HG03457 (cell line): ENCODE measurements around the gene SLC25A22.

Source experiments
- ATAC-seq: cut with Tn5 transposase; IDR thresholded peaks from one replicate; pipeline ENCODE4 v1.9.1; 2021; ENCODE audit warnings: moderate number of reproducible peaks; ENCODE audit not compliant: unreplicated experiment

Gene SLC25A22

DNA sequence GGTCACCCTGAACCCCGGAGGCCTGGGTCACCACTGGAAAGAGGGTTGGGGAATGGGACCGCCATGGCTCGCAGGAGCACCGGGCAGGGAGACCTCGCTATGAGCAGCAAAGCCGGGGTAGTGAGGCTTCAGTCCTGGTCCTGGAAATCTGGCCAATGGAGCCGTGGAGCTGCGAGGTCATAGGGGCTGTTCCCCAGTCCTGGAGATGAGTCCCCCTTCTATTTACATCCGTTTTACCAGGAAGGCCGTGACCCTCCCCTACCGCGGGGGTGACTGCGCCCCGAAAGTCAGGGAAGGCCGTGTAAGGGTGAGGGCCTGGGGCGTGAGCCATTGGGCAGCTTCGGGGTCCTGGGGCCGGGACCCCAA is 6.5 kb upstream of the SLC25A22 start:
- ATAC-seq: no peak

DNA sequence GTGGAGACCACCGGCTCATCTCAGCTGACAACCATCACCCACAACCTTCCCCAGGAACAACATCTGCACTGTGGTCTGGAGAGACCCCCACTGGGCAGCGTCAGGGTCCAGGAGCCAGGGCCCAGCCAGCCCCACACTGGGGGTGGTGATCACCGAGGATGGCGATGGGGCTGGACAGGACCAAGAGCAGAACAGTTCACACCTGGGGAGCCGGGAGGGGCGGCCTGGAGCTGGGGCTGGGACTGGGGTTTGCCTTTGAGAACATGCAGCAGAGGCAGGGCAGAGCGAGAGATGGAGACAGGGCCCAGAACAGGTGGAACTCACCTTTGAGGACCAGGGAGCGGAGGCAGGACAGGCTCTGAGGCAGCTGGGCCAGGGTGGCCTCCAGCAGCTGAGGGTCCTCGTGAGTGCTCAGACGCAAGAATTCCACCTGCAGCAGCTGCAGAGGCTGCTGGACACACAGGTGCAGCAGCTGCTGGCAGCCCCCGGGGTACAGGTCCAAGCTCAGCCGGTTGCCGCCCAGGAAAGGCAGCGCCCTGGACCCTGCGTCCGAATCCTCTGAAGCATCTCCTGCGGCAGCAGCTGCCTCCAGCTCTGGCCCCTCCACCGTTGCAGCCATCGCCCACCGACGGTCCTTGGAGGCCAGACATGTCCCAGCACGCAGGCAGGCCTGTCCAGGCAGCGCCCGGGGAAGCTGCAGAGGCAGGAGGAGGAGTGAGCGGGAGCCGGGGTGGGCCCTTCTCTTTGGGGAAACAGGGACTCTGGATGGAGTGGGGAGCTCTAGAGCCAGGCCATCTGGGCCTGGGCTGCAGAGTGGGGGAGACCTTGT is 5.9 kb upstream of the SLC25A22 start:
- ATAC-seq: no peak

DNA sequence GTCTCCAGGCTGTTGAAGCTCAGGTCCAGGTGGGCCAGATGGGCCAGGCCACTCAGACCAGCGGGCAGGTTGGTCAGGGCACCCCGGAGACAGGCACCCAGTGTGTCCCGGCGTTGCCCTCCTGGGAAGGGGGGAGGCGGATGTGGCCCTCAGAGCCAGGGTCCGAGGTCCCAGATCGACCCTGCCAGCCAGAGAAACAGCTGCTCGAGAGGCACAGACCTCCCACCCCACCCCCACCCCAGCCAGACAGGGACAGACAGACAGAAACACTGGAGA is 5.3 kb upstream of the SLC25A22 start:
- no peak for ATAC-seq

DNA sequence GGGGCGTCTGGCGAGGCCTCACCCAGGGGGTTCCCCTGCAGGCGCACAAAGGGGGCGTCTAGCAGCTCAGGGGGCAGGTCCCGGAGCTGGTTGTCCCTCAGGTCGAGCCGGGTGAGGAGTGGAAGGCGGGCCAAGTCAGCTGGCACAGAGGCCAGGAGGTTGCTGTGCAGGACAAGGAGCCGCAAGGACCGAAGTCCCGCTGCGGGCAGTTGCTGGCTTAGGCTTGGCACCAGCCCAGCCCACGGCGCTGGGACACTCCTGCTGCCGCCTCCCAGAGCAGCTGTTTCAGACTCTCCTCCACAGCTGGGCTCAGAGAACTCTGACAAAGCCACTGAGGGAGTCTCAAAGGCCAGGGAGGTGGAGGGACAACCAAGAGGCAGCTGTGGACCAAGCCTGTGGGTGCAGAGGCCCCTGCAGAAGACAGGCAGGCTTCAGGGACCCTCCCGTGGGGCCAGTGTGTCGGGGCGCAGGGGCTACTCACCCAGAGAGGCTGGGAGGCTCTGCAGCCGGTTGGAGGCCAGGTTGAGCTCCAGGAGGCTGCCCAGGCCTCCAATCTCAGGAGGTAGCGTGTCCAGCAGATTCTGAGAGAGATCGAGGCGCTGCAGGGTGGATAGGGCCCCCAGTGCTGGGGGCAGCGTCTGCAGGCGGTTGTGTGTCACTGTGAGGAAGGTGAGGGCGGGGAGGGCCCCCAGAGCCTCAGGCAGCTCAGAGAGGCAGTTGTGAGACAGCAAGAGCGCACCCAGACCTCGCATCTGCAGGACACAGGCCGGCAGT is 4.8 kb upstream of the SLC25A22 start:
- ATAC-seq: no peak

DNA sequence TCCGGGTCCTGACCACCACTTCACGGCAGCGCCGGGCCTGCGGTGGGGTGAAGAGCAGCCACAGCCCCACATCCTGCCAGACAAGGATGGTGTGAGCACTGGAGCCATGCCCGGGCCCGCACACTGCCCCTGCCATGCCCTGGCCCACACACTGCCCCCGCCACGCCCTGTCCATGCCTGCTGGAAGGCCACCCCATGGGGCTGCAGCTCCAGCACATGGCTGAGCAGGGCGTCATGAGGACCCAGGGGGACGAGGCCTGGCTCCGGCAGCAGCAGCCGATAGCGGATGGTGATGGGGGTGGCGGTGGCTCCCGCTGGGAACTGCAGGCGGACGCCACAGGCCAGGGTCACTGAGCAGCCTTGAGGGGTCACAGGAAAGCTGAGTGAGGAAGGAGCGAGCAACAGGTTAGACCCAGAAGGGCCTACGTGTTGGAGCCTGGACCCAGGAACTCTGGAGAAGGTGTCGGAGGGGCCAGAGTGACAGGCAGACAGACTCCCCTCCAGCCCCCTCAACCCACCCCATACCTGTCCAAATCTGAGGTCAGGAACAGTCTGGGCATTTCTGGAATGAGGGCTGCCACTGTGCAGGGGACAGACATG is 4.0 kb upstream of the SLC25A22 start:
- no peak for ATAC-seq

DNA sequence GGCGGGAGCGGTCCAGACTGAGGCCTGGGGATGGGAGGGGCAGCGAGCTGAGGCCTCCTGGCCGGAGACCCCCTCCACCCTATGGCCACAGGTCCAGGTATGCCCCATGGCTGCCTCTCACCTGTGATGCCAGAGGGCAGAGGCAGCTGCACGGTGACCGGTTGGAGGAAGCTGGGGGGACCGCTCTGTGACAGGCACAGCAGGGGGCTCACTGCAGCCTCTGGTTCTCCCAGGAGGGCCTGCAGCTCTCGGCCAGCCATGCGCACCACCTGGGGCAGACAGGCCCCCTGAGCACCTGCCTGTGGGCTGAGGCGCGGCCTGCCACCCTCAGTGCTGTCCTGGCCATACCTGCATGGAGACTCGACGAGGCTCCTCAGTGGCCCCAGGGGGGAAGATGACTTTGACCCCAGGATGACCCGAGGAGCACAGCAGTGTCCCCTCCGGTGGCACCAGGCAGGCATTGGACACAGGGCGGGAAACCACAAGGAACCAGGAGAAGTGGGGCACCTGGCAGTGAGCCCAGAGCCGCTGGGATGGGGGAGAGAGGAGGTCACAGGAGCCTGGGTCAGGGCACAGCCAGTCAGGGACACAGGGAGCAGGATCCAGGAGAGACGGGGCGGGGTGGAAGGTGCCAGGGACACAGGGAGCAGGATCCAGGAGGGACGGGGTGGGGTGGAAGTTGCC is 3.2 kb upstream of the SLC25A22 start:
- no peak for ATAC-seq

DNA sequence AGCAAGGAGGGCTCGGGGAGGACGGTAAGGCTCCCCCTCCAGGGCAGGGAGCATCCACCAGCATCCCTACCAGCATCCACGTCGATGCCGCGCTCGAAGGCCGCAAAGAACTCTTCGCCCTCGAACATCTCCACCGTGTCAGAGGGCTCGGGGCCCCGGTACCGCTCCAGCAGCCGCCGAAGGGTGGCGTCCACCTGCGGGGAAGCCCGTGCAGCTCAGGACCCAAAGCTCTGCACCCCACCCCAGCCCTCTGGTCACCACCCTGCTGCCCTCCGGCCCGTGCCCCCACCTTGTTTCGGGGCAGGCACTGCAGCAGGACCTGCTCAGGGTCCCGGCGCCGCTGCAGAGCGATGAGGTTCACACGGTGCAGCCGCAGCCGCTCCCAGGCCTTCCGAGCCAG is 2.4 kb upstream of the SLC25A22 start:
- no peak for ATAC-seq

DNA sequence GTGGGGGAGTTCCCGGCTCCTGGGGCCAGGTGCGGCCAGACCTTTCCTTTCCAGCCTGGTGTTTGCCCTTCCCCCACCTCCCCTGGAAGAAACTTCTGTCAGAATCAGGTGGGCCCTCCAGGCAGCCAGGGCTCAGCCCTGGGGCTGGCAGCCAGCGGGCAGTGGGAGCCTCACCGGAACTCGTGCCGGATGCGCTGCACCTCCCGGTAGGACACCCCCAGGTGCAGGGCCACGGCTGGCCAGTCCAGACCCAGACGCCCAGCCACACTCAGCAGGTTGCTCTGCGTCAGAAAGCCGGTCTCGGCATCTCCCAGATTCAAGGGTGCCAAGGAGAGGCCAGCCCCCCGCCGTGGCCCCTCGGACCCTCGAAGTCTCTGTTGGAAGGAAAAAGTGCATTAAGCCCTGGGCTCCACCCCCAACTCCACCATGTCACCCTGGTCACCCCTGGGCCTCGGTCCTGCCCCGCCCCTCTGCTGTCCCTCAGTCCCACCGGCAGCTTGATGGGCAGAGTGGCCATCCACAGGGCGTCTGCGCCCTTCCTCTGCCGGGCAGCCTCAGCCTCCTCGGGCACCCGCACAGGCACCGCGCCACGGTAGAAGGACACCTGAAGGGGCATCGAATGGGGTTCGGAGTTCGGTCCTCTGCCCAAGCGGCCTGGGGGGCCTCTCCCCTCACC is 1.7 kb upstream of the SLC25A22 start:
- ATAC-seq: no peak

DNA sequence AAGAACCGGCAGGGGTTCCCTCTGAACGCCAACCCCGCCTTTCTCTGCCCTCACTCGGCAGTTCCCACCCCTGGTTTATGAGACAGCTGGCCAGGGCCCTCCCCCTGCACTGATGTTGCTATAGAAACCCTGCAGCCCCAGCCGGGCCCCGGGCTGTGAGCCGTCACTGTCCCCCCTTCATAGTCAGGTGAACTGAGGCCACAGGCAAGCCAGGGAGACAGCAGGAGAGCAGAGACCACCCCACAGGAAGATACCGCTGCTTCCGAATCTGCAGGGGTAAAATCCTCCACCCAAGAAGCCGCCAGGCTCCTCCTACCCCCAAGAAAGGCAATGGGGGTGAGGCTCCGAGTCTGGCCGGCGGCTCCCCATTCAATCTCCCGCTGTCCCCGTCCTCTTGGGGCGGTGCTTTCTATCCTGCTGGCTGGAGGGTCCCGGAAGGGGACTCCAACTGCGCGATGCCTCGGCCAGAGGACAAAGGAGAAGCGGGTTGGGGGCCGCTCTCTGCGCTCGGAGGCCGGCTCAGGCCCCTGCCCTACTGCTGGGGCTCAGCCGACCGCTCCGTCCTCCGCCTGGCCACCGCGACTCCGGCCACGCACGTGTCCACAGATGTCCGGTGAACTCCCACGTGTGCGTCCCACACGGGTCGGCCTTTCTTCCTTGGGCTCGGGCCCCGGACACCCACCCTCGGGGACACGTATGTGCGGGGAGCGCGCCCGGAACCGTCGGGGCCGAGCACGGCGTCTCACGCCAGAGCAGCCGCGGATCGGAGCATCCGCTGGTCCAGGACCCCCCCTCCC is 587 bp downstream of the SLC25A22 start:
- peak; percentile 26 for ATAC-seq

DNA sequence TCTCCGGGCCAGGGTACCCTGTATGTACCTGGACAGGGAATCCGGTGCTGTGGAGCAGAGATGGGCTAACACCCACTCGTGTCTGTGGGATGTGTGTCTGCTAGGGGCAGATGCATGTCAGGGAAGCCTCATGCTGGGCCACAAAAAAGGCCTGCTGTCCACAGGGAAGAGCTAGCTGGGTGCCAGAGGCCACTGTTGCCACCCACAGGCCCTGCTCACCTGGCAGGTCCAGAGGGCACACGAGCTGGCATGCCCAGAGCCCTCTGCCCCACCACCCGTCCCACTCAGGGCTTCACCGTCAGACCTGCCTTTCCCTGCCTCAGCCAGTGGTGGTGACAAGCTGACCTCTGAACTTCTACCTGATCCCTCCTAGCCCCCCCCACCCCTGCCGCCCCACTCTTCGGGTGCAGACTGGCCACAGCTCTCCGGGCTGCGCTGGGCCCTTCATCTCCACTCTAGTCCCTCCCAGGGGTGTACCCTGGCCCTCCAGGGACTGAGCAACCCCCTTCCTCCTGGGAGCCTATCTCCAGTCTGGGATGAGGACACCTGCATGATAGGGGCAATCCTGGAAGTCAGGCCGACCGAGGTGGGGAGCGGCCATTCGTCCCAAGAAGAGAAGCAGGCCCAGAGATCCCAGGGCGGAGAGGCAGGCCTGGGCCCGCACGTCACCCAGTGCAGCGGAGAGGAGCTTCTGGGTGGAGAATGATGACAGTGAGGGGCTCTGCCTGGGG is 1.4 kb downstream of the SLC25A22 start:
- no peak for ATAC-seq

DNA sequence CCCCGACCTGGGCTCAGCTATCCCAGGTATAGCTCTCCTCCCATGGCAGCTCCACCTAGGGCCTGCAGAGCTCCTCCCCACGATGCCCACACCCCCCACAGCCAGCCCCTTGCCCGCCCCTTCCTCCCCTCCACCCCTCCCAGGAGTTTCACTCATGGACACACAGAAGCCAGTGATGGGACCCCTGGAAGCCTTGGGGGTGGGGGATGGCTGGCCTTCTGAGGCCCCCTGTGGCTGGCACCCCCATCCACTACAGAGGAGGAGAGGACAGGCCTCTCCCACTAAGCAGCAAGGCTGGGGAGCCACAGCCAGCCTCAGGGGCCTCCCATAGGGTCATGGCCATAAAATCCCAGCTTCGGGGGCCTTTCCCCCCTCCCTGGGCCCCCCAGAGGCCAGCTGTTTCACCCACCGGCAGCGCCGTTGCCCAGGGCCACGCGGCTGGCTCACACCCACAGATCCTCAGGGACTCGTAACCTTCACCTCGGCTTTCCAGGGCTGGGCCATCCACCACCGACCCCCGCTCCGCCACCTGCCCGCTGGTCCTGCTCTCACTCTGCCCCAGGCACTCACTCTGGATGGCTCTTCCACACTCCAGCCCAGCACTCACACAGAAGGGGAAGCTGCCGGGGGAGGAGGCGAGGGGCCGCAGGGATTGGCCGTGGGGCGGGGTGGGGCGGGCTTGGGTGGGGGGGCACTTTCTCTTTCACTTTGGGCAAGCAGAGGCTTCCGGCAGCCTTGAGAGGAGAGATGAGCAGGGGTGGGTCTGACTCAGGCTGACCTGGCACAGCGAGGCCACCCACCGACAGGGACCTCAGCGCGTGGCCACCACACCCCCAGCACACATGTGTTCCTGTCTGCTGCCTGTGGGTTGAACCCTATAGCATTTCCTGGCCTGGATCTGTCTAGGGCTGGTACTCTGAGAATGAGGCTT is 2.2 kb downstream of the SLC25A22 start:
- no peak for ATAC-seq

DNA sequence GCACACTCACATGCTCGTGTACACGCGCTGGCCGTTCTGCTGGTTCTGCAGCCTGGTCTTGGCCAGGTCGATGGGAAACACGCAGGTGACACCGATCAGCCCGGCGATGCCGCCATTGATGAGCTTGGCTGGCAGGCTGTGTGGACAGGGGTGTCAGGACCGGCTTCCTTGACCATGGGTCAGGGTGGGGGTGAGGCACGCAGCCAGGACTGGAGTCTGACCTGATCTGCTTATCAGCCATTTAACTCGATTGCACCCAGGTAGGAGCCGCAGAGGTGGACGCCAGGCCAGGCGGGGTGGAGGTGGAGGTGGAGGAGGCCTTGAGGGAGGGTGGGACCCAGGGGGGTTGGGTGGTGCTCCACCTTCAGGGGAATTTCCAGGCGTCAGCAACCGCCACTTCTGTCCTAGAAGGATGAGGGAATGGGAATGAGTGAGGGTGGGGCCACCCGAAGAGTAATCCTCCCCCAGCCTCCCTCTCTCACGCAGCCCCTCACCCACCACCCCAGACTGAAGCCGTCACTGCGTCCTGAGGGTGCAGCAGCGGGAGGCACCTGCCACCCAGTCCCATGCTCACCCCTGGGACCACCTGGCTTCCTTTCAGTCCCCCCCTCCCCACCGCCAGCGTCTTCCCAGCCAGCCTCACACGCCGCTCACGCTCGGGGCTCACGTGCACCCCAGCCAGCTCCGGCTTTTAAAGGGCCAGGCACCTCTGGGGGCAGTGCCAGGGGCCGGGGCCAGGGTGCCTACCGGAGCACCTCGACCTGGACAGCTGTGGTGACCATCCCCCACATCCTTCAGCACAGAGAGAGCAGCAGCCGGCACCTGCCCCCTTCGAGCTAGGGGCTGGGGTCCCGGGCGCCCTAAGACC is 3.1 kb downstream of the SLC25A22 start:
- no peak for ATAC-seq

DNA sequence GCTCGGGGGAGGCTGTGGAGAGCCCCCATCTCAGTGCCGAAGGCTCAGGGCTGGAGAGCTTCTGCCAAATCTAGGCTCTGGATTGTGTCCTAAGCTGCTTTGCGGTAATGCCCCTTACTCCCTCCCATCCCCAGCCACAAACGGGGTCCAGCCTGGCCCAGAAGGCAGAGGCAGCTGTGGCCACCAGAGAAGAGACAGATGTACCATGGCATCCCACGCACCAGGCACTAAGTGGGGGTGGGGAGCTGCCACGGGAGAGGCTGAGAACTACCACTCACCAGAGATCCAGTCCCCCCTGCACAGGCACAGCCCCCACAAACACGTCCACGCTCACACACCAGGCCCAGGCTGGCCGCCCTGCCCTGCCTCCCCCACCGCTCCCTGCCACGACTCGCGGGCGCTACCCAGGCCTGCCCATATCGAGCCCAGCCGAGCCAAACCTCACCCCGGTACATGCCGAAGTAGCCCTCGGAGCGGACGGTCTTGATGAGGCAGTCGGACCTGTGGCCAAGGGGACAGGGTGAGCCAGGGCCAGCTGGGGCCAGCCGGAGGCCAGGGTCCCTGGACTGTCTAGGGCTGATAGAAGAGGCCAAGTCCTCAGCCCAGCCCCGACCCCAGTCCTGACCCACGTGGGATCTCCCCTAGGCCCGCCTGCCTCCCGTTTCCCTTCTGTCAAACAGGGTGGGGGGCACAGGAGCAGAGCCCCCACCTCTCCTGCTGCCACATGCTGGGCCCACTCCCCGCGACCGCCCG is 3.9 kb downstream of the SLC25A22 start:
- ATAC-seq: no peak

DNA sequence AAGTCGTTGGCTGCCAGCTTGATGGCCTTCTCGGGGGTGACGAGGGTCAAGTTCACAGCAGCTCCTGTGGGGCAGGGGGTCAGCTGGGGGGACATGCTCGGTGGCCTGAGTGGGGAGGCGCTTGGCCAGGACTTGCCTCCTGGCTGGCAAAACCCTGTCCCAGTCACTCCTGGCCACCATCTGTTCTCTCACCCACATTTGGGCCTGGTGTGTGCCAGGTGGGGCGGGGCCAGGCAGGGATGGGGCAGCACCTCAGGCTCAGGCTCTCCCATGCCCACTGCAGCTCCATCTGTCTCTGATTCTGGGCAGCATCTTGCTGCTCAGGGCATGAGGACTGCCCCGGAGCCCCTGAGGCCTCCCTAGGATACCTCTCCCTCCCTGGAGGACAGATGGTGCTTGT is 4.5 kb downstream of the SLC25A22 start:
- no peak for ATAC-seq

DNA sequence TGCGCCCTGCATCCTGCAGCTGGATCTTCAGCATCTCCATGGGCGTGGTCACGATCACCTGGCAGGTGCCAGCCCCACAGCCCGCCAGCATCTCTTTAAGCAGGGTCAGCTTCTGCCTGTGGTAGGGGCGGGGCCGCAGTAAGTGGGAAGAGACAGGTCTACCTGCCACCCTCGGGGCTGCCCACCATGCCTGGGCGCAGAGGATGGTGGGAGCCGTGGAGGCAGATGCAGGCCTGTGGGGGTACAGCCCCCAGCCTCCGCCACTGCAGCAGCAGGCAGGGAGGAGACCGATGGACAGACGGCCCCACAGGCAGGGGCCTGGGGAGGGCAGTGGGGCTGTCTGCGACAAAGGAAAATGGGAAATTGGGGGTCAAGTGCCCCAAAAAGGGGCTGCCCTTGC is 5.2 kb downstream of the SLC25A22 start:
- ATAC-seq: no peak

DNA sequence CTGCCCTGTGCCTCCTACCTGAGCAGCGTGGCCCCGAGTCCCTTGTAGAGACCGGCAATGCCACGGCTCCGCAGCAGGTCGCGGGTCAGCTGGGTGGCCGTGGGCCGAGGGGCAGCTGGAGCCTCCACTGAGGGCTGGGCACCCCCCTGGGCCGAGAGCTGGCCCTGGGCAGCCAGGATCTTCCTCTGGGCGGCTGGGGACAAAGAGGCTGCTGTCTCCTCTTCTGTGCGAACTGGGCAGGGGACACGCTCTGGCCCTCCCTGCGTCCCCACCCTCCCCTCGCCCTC is 5.6 kb downstream of the SLC25A22 start:
- ATAC-seq: no peak
